IMR-90 (cell line): ENCODE measurements around the gene ARL6IP6. TPM values are rescaled to one million over a fixed set of nuclear protein-coding genes. Genes with fewer than 3 reads are reported as not detected.

Experiments used
- ATAC-seq: fragments of 200-7000 bp; cut with Tn5 transposase; 2 replicates; pipeline ENCODE4 v1.9.1; 2020; ENCODE audit warnings: low read depth, mild to moderate bottlenecking, moderate library complexity
- BruUV-seq: library from RNA; stranded (reverse); fragments of 400-500 nt; replicated peaks from 2 replicates; lab custom pipeline; 2021; lab: Mats Ljungman, UMichigan
- CTCF ChIA-PET: fragments of 300-600 bp; formaldehyde crosslinking; extraction: SDS; loops from one replicate; lab custom pipeline; 2021; ENCODE audit warnings: antibody characterized with exemption; lab: Yijun Ruan, JAX
- POLR2A ChIA-PET: fragments of 300-600 bp; sonication (Branson Sonifier 250); formaldehyde crosslinking; loops from one replicate; lab custom pipeline; 2022; ENCODE audit warnings: antibody characterized with exemption; ENCODE audit not compliant: unreplicated experiment; lab: Charles Lee
- DNase-seq: peaks from one replicate; pipeline ENCODE4 v3.0.0; 2013
- H2AFZ ChIP-seq: replicated peaks from 2 replicates; pipeline ENCODE3; 2013; ENCODE audit warnings: low read length, mild to moderate bottlenecking; ENCODE audit not compliant: poor library complexity
- H2AK5ac ChIP-seq: 2 replicates; pipeline ENCODE4 v1.6.1; 2013; ENCODE audit warnings: low read depth, low read length, inconsistent platforms
- H2AK9ac ChIP-seq: replicated peaks from 2 replicates; pipeline ENCODE3; 2013; ENCODE audit warnings: mild to moderate bottlenecking, low read depth, low read length, moderate library complexity; ENCODE audit not compliant: poor library complexity
- H2BK120ac ChIP-seq: 2 replicates; pipeline ENCODE4 v1.6.1; 2013; ENCODE audit warnings: low read depth, low read length, inconsistent platforms
- H2BK15ac ChIP-seq: 3 replicates; pipeline ENCODE4 v1.6.1; 2013; ENCODE audit warnings: low read depth, low read length, inconsistent platforms
- H2BK20ac ChIP-seq: 2 replicates; pipeline ENCODE4 v1.6.1; 2013; ENCODE audit warnings: low read depth, mild to moderate bottlenecking, inconsistent platforms, low read length, moderate library complexity
- H2BK5ac ChIP-seq: 2 replicates; pipeline ENCODE4 v1.6.1; 2013; ENCODE audit warnings: mild to moderate bottlenecking, low read depth, low read length, inconsistent platforms; ENCODE audit not compliant: poor library complexity, severe bottlenecking
- H3K14ac ChIP-seq: replicated peaks from 2 replicates; pipeline ENCODE4 v1.6.1; 2013; ENCODE audit warnings: low read depth, low read length, inconsistent platforms
- H3K18ac ChIP-seq: 2 replicates; pipeline ENCODE4 v1.6.1; 2013; ENCODE audit warnings: low read depth, low read length, control low read depth
- H3K23ac ChIP-seq: 2 replicates; pipeline ENCODE4 v1.6.1; 2013; ENCODE audit warnings: low read depth, low read length, inconsistent platforms
- H3K27ac ChIP-seq: 2 replicates; pipeline ENCODE4 v1.5.1; 2013; ENCODE audit warnings: mild to moderate bottlenecking, control low read depth, low read length; ENCODE audit not compliant: insufficient read depth
- H3K27me3 ChIP-seq: 2 replicates; pipeline ENCODE4 v1.6.1; 2013; ENCODE audit warnings: low read length; ENCODE audit not compliant: control insufficient read depth, insufficient read depth
- H3K36me3 ChIP-seq: 2 replicates; pipeline ENCODE4 v1.6.1; 2013; ENCODE audit warnings: low read length, mixed read lengths; ENCODE audit not compliant: control insufficient read depth, insufficient read depth
- H3K4ac ChIP-seq: 2 replicates; pipeline ENCODE4 v1.6.1; 2013; ENCODE audit warnings: low read depth, low read length, inconsistent platforms
- H3K4me1 ChIP-seq: 2 replicates; pipeline ENCODE4 v1.6.1; 2013; ENCODE audit warnings: low read length, mixed read lengths; ENCODE audit not compliant: control insufficient read depth, insufficient read depth
- H3K4me2 ChIP-seq: 2 replicates; pipeline ENCODE4 v1.6.1; 2013; ENCODE audit warnings: low read depth, mild to moderate bottlenecking, control low read depth, low read length, moderate library complexity
- H3K4me3 ChIP-seq: 2 replicates; pipeline ENCODE4 v1.5.1; 2013; ENCODE audit warnings: low read depth, mild to moderate bottlenecking, control low read depth, low read length, moderate library complexity; ENCODE audit not compliant: insufficient read depth
- H3K56ac ChIP-seq: 2 replicates; pipeline ENCODE4 v1.6.1; 2013; ENCODE audit warnings: low read length, inconsistent platforms; ENCODE audit not compliant: insufficient read depth; ENCODE audit errors: extremely low read depth
- H3K79me1 ChIP-seq, 2 experiments: 2 replicates each; pipeline ENCODE4 v1.6.1; 2013; ENCODE audit warnings: low read length in 2 of 2, inconsistent platforms in 1 of 2, low read depth in 1 of 2
- H3K9ac ChIP-seq: 2 replicates; pipeline ENCODE4 v1.6.1; 2013; ENCODE audit warnings: low read depth, low read length, control low read depth
- H3K9me1 ChIP-seq: 2 replicates; pipeline ENCODE4 v1.6.1; 2013; ENCODE audit warnings: low read length, inconsistent platforms; ENCODE audit not compliant: insufficient read depth
- H3K9me3 ChIP-seq: 2 replicates; pipeline ENCODE4 v1.6.1; 2013; ENCODE audit warnings: low read length; ENCODE audit not compliant: control insufficient read depth, insufficient read depth
- H4K20me1 ChIP-seq: 2 replicates; pipeline ENCODE4 v1.6.1; 2013; ENCODE audit warnings: low read length, inconsistent platforms; ENCODE audit not compliant: insufficient read depth
- H4K5ac ChIP-seq: 2 replicates; pipeline ENCODE4 v1.6.1; 2013; ENCODE audit warnings: mild to moderate bottlenecking, low read depth, low read length, control low read depth
- H4K8ac ChIP-seq, 2 experiments: 2 replicates each; pipeline ENCODE4 v1.6.1; 2013; ENCODE audit warnings: low read depth in 2 of 2, low read length in 2 of 2, control low read depth in 1 of 2, inconsistent platforms in 1 of 2
- H4K91ac ChIP-seq: 2 replicates; pipeline ENCODE4 v1.6.1; 2013; ENCODE audit warnings: low read depth, low read length, inconsistent platforms; ENCODE audit not compliant: insufficient read depth
- BHLHE40 ChIP-seq: fragments of 150-350 bp; IDR thresholded peaks from 2 replicates; pipeline ENCODE4 v1.6.1; 2016; ENCODE audit warnings: mild to moderate bottlenecking, low read depth, low read length
- CEBPB ChIP-seq: IDR thresholded peaks from 2 replicates; pipeline ENCODE4 v1.6.1; 2012; ENCODE audit warnings: low read depth, low read length, improper control_type of control experiment
- CHD1 ChIP-seq: IDR thresholded peaks from 2 replicates; pipeline ENCODE4 v1.6.1; 2012; ENCODE audit warnings: low read depth, low read length, improper control_type of control experiment
- CTCF ChIP-seq: conservative IDR thresholded peaks from 2 replicates; pipeline ENCODE4 v1.5.1; 2012; ENCODE audit warnings: mild to moderate bottlenecking, low read depth, low read length, improper control_type of control experiment
- ELK1 ChIP-seq: fragments of 150-350 bp; IDR thresholded peaks from 2 replicates; pipeline ENCODE4 v1.6.1; 2016; ENCODE audit warnings: low read depth, mild to moderate bottlenecking, low read length, moderate library complexity, borderline replicate concordance
- FOS ChIP-seq: fragments of 150-350 bp; IDR thresholded peaks from 2 replicates; pipeline ENCODE4 v1.6.1; 2016; ENCODE audit warnings: low read depth, low read length
- MAFK ChIP-seq: IDR thresholded peaks from 2 replicates; pipeline ENCODE4 v1.6.1; 2012; ENCODE audit warnings: low read depth, low read length, improper control_type of control experiment
- MAZ ChIP-seq: IDR thresholded peaks from 2 replicates; pipeline ENCODE4 v1.6.1; 2012; ENCODE audit warnings: low read depth, mild to moderate bottlenecking, low read length, improper control_type of control experiment, moderate library complexity, borderline replicate concordance
- MXI1 ChIP-seq: IDR thresholded peaks from 2 replicates; pipeline ENCODE4 v1.6.1; 2012; ENCODE audit warnings: low read depth, mild to moderate bottlenecking, low read length, moderate library complexity, borderline replicate concordance
- NFE2L2 ChIP-seq: fragments of 150-350 bp; IDR thresholded peaks from 2 replicates; pipeline ENCODE4 v1.6.1; 2016; ENCODE audit warnings: low read depth, mild to moderate bottlenecking, low read length
- POLR2A ChIP-seq: IDR thresholded peaks from 2 replicates; pipeline ENCODE4 v1.6.1; 2012; ENCODE audit warnings: mild to moderate bottlenecking, low read depth, low read length
- RAD21 ChIP-seq: IDR thresholded peaks from 2 replicates; pipeline ENCODE4 v1.6.1; 2012; ENCODE audit warnings: low read length, improper control_type of control experiment
- RCOR1 ChIP-seq: IDR thresholded peaks from 2 replicates; pipeline ENCODE4 v1.6.1; 2012; ENCODE audit warnings: mild to moderate bottlenecking, low read length, improper control_type of control experiment; ENCODE audit not compliant: insufficient replicate concordance
- RFX5 ChIP-seq: IDR thresholded peaks from 2 replicates; pipeline ENCODE4 v1.8.0; 2012; ENCODE audit warnings: low read depth, mild to moderate bottlenecking, low read length, moderate library complexity
- SMC3 ChIP-seq: fragments of 150-350 bp; IDR thresholded peaks from 2 replicates; pipeline ENCODE4 v1.6.1; 2016; ENCODE audit warnings: low read depth, mild to moderate bottlenecking, antibody characterized with exemption, low read length, moderate library complexity
- WGBS, 2 experiments: methylation state at CpG; one replicate each; pipeline versions ENCODE4 v1.1.5 to v1.1.7; 2013; ENCODE audit warnings: missing lambda C conversion rate in 2 of 2; ENCODE audit not compliant: insufficient read length in 1 of 2; ENCODE audit errors: extremely low coverage in 2 of 2; 5-methylcytosine and 5-hydroxymethylcytosine counted together
- dilution Hi-C: fragments of 300-500 bp; cut with HindIII; formaldehyde crosslinking; loops from one replicate; pipeline ENCODE4 v1.14.3; 2018; ENCODE audit warnings: low sequenced_read_pairs; ENCODE audit not compliant: unreplicated experiment
- in situ Hi-C: fragments of 300-500 bp; cut with MboI; formaldehyde crosslinking; loops from 3 replicates; pipeline ENCODE4 v1.14.3; 2019; ENCODE audit warnings: low sequenced_read_pairs, inconsistent platforms, mixed read lengths
- intact Hi-C: fragments of 100-400 bp; cut with micrococcal nuclease; formaldehyde crosslinking; loops from 2 replicates; pipeline ENCODE4 v1.10.0; 2022
- polyA plus RNA-seq, 3 experiments: library from polyadenylated mRNA; depleted of rRNA; stranded (reverse); fragments of >200 nt; gene quantifications; 2 replicates each; pipeline ENCODE4 v1.2.3, GENCODE V29; 2012; ENCODE audit warnings: low replicate concordance in 1 of 3
- total RNA-seq: library from RNA; depleted of rRNA; stranded (reverse); fragments of >200 nt; gene quantifications from 2 replicates; pipeline ENCODE4 v1.2.3, GENCODE V29; 2012
- TF ChIP-seq, protein P1 (sequence below): fragments of 150-350 bp; IDR thresholded peaks from 2 replicates; pipeline ENCODE4 v1.6.1; 2017; ENCODE audit warnings: mild to moderate bottlenecking, antibody characterized with exemption, low read length, low read depth

Gene ARL6IP6
- total and polyA plus RNA-seq, 2 of the 4 experiments (the other 2 are of a cell fraction) = 4.1 to 14.7 TPM

DNA sequence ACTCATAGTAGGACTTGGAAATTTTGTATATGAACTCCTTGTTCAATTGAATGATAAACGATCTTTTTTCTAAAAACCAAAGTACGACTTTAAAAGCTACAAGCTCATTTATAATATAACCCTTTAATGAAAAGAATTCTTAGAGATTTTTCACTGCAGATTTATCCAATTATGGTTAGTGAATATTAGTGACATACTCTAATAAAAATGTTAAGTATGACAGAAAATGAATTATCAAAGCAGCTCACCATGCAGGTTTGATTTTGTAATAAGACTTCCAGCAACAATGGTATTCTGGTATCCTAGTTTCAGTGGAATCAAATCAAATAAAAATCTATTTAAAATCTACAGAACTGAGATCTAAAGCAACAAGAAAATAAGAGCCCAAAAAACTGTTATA lies 39.6 kb upstream of the ARL6IP6 start:
- Histone ChIP-seq H3K4me2 (no peak overlapping the region), H3K36me3 (peaks cover 13% of the 10 kb centered on the region)
- WGBS, 2 experiments = no CpG with 5 or more reads among the region's 2 CpGs

More for the DNA sequence above, 39.6 kb upstream of the ARL6IP6 start:
- Histone ChIP-seq H3K4me1 (no peaks in the 10 kb centered on the region), H2BK5ac (no peak overlapping the region), H3K27ac (no peak overlapping the region), H2AK5ac (no peak overlapping the region), H2AK9ac (no peak overlapping the region), H2BK20ac (no peak overlapping the region), H4K20me1 (no peaks in the 10 kb centered on the region), H4K8ac (no peak overlapping the region), H3K56ac (no peak overlapping the region), H3K23ac (no peak overlapping the region), H3K14ac (no peak overlapping the region), H3K9me1 (peaks cover 4% of the 10 kb centered on the region; the same call in 1 of the 2 replicates), H3K79me1 (peaks cover 7 to 11% of the 10 kb centered on the region in 2 experiments; a peak in 3 of 4 replicates), H3K9me3 (no peaks in the 10 kb centered on the region), H3K4me3 (no peak overlapping the region), H3K18ac (no peak overlapping the region), H3K4ac (no peak overlapping the region), H2AFZ (no peak overlapping the region), H4K91ac (no peak overlapping the region), H2BK120ac (no peak overlapping the region), H3K9ac (no peak overlapping the region), H2BK15ac (no peak overlapping the region), H4K5ac (no peak overlapping the region), H3K27me3 (no peaks in the 10 kb centered on the region)
- DNase-seq (no peak), ATAC-seq (no peak)
- CTCF ChIA-PET = no interaction called here
- no TSS peak for BruUV-seq
- dilution Hi-C loops (no loop called here), intact Hi-C loops (no loop called here), in situ Hi-C loops (no loop called here)
- TF ChIP-seq, protein P1, sequence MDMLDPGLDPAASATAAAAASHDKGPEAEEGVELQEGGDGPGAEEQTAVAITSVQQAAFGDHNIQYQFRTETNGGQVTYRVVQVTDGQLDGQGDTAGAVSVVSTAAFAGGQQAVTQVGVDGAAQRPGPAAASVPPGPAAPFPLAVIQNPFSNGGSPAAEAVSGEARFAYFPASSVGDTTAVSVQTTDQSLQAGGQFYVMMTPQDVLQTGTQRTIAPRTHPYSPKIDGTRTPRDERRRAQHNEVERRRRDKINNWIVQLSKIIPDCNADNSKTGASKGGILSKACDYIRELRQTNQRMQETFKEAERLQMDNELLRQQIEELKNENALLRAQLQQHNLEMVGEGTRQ = no peak
- no peak for TF ChIP-seq POLR2A
- TF ChIP-seq SMC3 = no peak
- TF ChIP-seq ELK1 = no peak
- no peak for TF ChIP-seq MAFK
- no peak for TF ChIP-seq CHD1
- no peak for TF ChIP-seq MXI1
- TF ChIP-seq RAD21 = no peak
- no peak for TF ChIP-seq NFE2L2
- TF ChIP-seq RCOR1 = no peak
- no peak for TF ChIP-seq BHLHE40
- no peak for TF ChIP-seq RFX5
- no peak for TF ChIP-seq CTCF
- TF ChIP-seq FOS = no peak
- no peak for TF ChIP-seq CEBPB
- no peak for TF ChIP-seq MAZ
- POLR2A ChIA-PET = no interaction called here
